HL-60 (cell line): ENCODE measurements around the gene CNR1.

Experiments
- POLR2AphosphoS5 ChIP-seq: IDR thresholded peaks from 2 replicates; pipeline ENCODE4 v1.6.1; 2012; ENCODE audit warnings: low read depth
- TF ChIP-seq, protein P1 (sequence below): IDR thresholded peaks from one replicate; pipeline ENCODE4 v1.5.1; 2011; ENCODE audit warnings: low read length, control low read depth, inconsistent platforms; ENCODE audit not compliant: insufficient read depth

GRCh38 chr6:88135578-88136114 is 30.5 kb downstream of the CNR1 start:
- TF ChIP-seq, protein P1, sequence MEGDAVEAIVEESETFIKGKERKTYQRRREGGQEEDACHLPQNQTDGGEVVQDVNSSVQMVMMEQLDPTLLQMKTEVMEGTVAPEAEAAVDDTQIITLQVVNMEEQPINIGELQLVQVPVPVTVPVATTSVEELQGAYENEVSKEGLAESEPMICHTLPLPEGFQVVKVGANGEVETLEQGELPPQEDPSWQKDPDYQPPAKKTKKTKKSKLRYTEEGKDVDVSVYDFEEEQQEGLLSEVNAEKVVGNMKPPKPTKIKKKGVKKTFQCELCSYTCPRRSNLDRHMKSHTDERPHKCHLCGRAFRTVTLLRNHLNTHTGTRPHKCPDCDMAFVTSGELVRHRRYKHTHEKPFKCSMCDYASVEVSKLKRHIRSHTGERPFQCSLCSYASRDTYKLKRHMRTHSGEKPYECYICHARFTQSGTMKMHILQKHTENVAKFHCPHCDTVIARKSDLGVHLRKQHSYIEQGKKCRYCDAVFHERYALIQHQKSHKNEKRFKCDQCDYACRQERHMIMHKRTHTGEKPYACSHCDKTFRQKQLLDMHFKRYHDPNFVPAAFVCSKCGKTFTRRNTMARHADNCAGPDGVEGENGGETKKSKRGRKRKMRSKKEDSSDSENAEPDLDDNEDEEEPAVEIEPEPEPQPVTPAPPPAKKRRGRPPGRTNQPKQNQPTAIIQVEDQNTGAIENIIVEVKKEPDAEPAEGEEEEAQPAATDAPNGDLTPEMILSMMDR: no peak
- TF ChIP-seq POLR2AphosphoS5: no peak
